Measurements from ENCODE around the gene TXK. TPM values are rescaled to one million over a fixed set of nuclear protein-coding genes. Genes with fewer than 3 reads are reported as not detected.

TXK gene
- polyA plus RNA-seq, 1 of the 3 experiments (the other 2 are of a cell fraction), result 0.61 TPM

- no peak overlapping the region for H2AFZ ChIP-seq (ENCODE audit: low read depth)
- no peaks in the 10 kb centered on the region for H3K79me2 ChIP-seq (ENCODE audit: insufficient read depth)
- no peaks in the 10 kb centered on the region for H3K27me3 ChIP-seq (ENCODE audit: insufficient read depth)
- WGBS (ENCODE audit: low lambda C conversion rate), result 53% methylated on average over 1 of the region's 1 CpG
- H3K4me3 ChIP-seq (ENCODE audit: low read depth in 2 of 2, low read length in 1 of 2), result no peak overlapping the region
- POLR2A ChIA-PET, result no interaction called here
- H3K4me1 ChIP-seq (ENCODE audit: control insufficient read depth in 1 of 2, insufficient read depth in 2 of 2, low read depth in 1 of 2, low read length in 1 of 2), result peaks cover 3 to 11% of the 10 kb centered on the region in 2 experiments; a peak in 1 of 4 replicates
- H3K36me3 ChIP-seq (replicated peaks in 1 of 2; ENCODE audit: control insufficient read depth in 1 of 2, insufficient read depth in 2 of 2, low read length in 1 of 2), result no peaks in the 10 kb centered on the region
- no peaks in the 10 kb centered on the region for H4K20me1 ChIP-seq (ENCODE audit: insufficient read depth)
- H3K4me2 ChIP-seq, result no peak overlapping the region
- H3K9ac ChIP-seq, result no peak overlapping the region
- DNase-seq, result no peak
- no peaks in the 10 kb centered on the region for H3K9me2 ChIP-seq
- CTCF ChIA-PET, result no interaction called here
- H3K27ac ChIP-seq (ENCODE audit: low read depth in 2 of 2, low read length in 1 of 2), result no peak overlapping the region
- TF ChIP-seq MXI1 (IDR thresholded peaks at IDR 0.05; ENCODE audit: low read depth, low read length), result no peak
- no peak for TF ChIP-seq MEF2A (IDR thresholded peaks at IDR 0.05; ENCODE audit: borderline replicate concordance, low read depth)
- TF ChIP-seq RCOR1 (IDR thresholded peaks at IDR 0.05; ENCODE audit: low read length), result no peak
- TF ChIP-seq TCF12 (IDR thresholded peaks at IDR 0.05), result no peak
- TF ChIP-seq EP300 (IDR thresholded peaks at IDR 0.05; ENCODE audit: borderline replicate concordance in 1 of 2, low read depth in 1 of 2, low read length in 1 of 2), result no peak
- TF ChIP-seq RXRA (IDR thresholded peaks at IDR 0.05; ENCODE audit: borderline replicate concordance, low read depth), result no peak
- no peak for TF ChIP-seq CHD2 (IDR thresholded peaks at IDR 0.05; ENCODE audit: low read length, partially characterized antibody)
- TF ChIP-seq FOSL2 (IDR thresholded peaks at IDR 0.05; ENCODE audit: borderline replicate concordance, low read depth), result no peak
- TF ChIP-seq POLR2AphosphoS5 (IDR thresholded peaks at IDR 0.05; ENCODE audit: low read depth, low read length), result no peak
- no peak for TF ChIP-seq REST (IDR thresholded peaks at IDR 0.05; ENCODE audit: low read depth, low read length)
- TF ChIP-seq RFX5 (IDR thresholded peaks at IDR 0.05; ENCODE audit: low read length), result no peak
- TF ChIP-seq TAF1 (IDR thresholded peaks at IDR 0.05; ENCODE audit: borderline replicate concordance, low read depth, low read length), result no peak
- TF ChIP-seq ZBTB33 (IDR thresholded peaks at IDR 0.05; ENCODE audit: borderline replicate concordance, low read depth), result no peak
- no peak for TF ChIP-seq GATA2 (CRISPR knock-in tag; IDR thresholded peaks at IDR 0.05)
- TF ChIP-seq NFIC (IDR thresholded peaks at IDR 0.05; ENCODE audit: borderline replicate concordance), result no peak
- no peak for TF ChIP-seq FOXJ3 (CRISPR knock-in tag; IDR thresholded peaks at IDR 0.05)
- TF ChIP-seq TEAD4 (IDR thresholded peaks at IDR 0.05; ENCODE audit: borderline replicate concordance, insufficient read depth), result no peak
- H3F3A ChIP-seq (replicated peaks; ENCODE audit: insufficient read depth), result peaks cover 8% of the 10 kb centered on the region
- H3K9me3 ChIP-seq, result no peaks in the 10 kb centered on the region
Measured at GRCh38 chr4:48169636-48170035, 35.6 kb upstream of the TXK start.
